GM12865 (cell line): ENCODE data around the gene DNAH2.

Experiments used
- DNase-seq: peaks from one replicate; pipeline ENCODE4 v3.0.0; 2010; ENCODE audit warnings: low read depth
- H3K4me3 ChIP-seq: 2 replicates; pipeline ENCODE4 v1.5.1; 2011; ENCODE audit warnings: mild to moderate bottlenecking, low read depth, low read length, control low read depth
- CTCF ChIP-seq: IDR thresholded peaks from 2 replicates; pipeline ENCODE4 v1.5.1; 2011; ENCODE audit warnings: low read length, control low read depth, low read depth, inconsistent platforms; ENCODE audit not compliant: insufficient read depth; ENCODE audit errors: missing control alignments

The DNAH2 gene

GRCh38 chr17:7744416-7744815 lies 26.9 kb downstream of the DNAH2 start:
- no peak overlapping the region for H3K4me3 ChIP-seq
- no peak for TF ChIP-seq CTCF
- no peak for DNase-seq

- no peak overlapping the region for H3K4me3 ChIP-seq
- DNase-seq, result no peak
These were observed 28.4 kb downstream of the DNAH2 start for GRCh38 chr17:7745748-7746470.

GRCh38 chr17:7747635-7748071 lies 30.1 kb downstream of the DNAH2 start:
- DNase-seq, result no peak

More at GRCh38 chr17:7745748-7746470, 28.4 kb downstream of the DNAH2 start:
- no peak for TF ChIP-seq CTCF

GRCh38 chr17:7748076-7748775 lies 30.7 kb downstream of the DNAH2 start:
- no peak overlapping the region for H3K4me3 ChIP-seq
- TF ChIP-seq CTCF, result no peak
- DNase-seq, result no peak

More at GRCh38 chr17:7747635-7748071, 30.1 kb downstream of the DNAH2 start:
- TF ChIP-seq CTCF, result no peak
- no peak overlapping the region for H3K4me3 ChIP-seq

- H3K4me3 ChIP-seq, result no peak overlapping the region
- TF ChIP-seq CTCF, result no peak
- DNase-seq, result no peak
These were observed 32.8 kb downstream of the DNAH2 start for GRCh38 chr17:7750321-7750821.

GRCh38 chr17:7754656-7755055 lies 37.1 kb downstream of the DNAH2 start:
- no peak for DNase-seq
- TF ChIP-seq CTCF, result no peak
- H3K4me3 ChIP-seq, result no peak overlapping the region
